HUES64 (cell line): ENCODE results near the gene KIF6.
"Not testable (repeated sequence)": the region's sequence is repeated elsewhere in the genome, so short reads cannot be mapped to it uniquely, and the experiment has no call there.

Source experiments
- H3K27ac ChIP-seq: 2 replicates; pipeline ENCODE4 v1.7.0; 2013; ENCODE audit warnings: low read depth, low read length, inconsistent platforms
- H3K27me3 ChIP-seq: 2 replicates; pipeline ENCODE4 v1.6.1; 2013; ENCODE audit warnings: mild to moderate bottlenecking, low read length; ENCODE audit not compliant: insufficient read depth
- H3K36me3 ChIP-seq: 2 replicates; pipeline ENCODE4 v1.6.1; 2013; ENCODE audit warnings: mild to moderate bottlenecking, low read length; ENCODE audit not compliant: insufficient read depth
- H3K4me1 ChIP-seq: 2 replicates; pipeline ENCODE4 v1.6.1; 2013; ENCODE audit warnings: mild to moderate bottlenecking, low read length, moderate library complexity; ENCODE audit not compliant: insufficient read depth
- H3K4me3 ChIP-seq: 2 replicates; pipeline ENCODE4 v1.5.1; 2013; ENCODE audit warnings: mild to moderate bottlenecking, low read length, moderate library complexity
- H3K9ac ChIP-seq: 2 replicates; pipeline ENCODE4 v1.6.1; 2013; ENCODE audit warnings: mild to moderate bottlenecking, low read depth, low read length
- H3K9me3 ChIP-seq: 2 replicates; pipeline ENCODE4 v1.6.1; 2013; ENCODE audit warnings: low read depth, low read length; ENCODE audit not compliant: insufficient read depth
- WGBS: fragments of 150-250, 120-280 bp; methylation state at CpG from one replicate; pipeline ENCODE4 v1.1.7; 2013; ENCODE audit warnings: missing lambda C conversion rate; 5-methylcytosine and 5-hydroxymethylcytosine counted together

KIF6 gene

DNA sequence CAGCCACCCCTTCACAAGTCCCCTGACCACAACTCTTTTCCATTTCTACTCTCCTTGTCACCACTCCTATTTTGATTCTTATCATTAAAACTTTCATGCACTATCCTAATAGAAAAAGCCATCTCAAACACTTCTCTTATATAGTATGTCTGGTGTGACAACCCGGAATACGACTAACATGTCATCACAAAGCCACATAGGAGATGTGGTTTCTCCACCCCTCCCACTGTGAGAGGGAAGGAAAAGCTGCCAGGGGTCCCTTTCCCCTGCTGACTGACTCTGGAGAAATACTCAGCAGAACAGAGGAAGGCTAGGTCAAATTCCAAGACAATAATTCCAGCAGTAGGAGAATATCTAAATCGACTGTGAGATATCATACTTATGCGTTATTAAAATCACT is 209.7 kb downstream of the KIF6 start:
- Histone ChIP-seq H3K4me3 (no peak overlapping the region), H3K9ac (no peak overlapping the region), H3K36me3 (no peaks in the 10 kb centered on the region), H3K9me3 (no peaks in the 10 kb centered on the region), H3K4me1 (no peaks in the 10 kb centered on the region), H3K27ac (no peak overlapping the region), H3K27me3 (no peaks in the 10 kb centered on the region)
- WGBS = 97% methylated on average over 4 of the region's 4 CpGs

DNA sequence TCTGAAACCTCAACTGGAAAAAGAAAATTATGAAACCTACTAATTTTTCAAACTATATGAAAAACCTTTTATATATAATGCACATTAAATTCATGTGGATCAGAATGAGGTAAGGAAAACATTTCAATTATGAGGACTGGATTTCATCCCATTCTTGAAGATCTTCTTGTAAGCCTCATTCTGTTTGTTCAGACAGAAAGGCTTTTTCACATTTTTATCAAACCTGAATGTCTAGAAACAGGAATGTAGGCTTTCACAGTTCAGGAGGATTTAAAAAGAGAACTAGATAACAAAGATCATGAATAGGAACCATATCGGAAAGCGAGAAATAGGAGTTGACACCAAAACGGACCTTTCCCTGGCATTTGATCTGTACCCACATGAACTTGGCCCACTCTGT is 210.2 kb downstream of the KIF6 start:
- Histone ChIP-seq H3K27me3 (no peaks in the 10 kb centered on the region), H3K4me1 (no peaks in the 10 kb centered on the region), H3K4me3 (no peak overlapping the region), H3K36me3 (no peaks in the 10 kb centered on the region), H3K27ac (no peak overlapping the region), H3K9ac (no peak overlapping the region), H3K9me3 (no peaks in the 10 kb centered on the region)
- WGBS = 91% methylated on average over 3 of the region's 3 CpGs

- H3K4me3 ChIP-seq, H3K36me3 ChIP-seq, H3K27me3 ChIP-seq, H3K9me3 ChIP-seq, H3K9ac ChIP-seq, H3K27ac ChIP-seq, H3K4me1 ChIP-seq: not testable (repeated sequence)
- WGBS = 99% methylated on average over 4 of the region's 5 CpGs
These were observed 215.4 kb downstream of the KIF6 start for GRCh38 chr6:39509831-39510230.

DNA sequence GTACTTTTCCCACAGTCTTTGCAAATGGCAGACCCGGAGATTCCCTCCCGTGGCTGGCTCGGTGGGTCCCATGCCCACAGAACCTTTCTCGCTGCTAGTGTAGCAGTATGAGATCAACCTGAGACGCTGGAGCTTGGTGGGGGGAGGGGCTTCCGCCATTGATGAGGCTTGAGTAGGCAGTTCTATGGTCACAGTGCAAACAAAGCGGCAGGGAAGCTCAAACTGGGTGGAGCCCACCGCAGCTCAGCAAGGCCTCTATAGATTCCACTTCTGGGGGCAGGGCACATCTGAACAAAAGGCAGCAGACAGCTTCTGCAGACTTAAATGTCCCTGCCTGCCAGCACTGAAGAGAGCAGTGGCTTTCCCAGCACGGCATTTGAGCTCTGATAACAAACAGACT is 216.7 kb downstream of the KIF6 start:
- no peaks in the 10 kb centered on the region for H3K4me1 ChIP-seq
- no peak overlapping the region for H3K27ac ChIP-seq
- no peak overlapping the region for H3K9ac ChIP-seq
- H3K4me3 ChIP-seq = no peak overlapping the region
- WGBS = 73% methylated on average over 9 of the region's 9 CpGs
- no peaks in the 10 kb centered on the region for H3K27me3 ChIP-seq
- H3K9me3 ChIP-seq = peaks cover 5% of the 10 kb centered on the region; the same call in 1 of the 2 replicates
- no peaks in the 10 kb centered on the region for H3K36me3 ChIP-seq

- Histone ChIP-seq H3K36me3 (no peaks in the 10 kb centered on the region), H3K27me3 (no peaks in the 10 kb centered on the region), H3K27ac (no peak overlapping the region), H3K9ac (no peak overlapping the region), H3K4me1 (no peaks in the 10 kb centered on the region), H3K4me3 (no peak overlapping the region), H3K9me3 (peaks cover 10% of the 10 kb centered on the region)
- WGBS = 96% methylated on average over 3 of the region's 3 CpGs
These were observed 217.7 kb downstream of the KIF6 start for GRCh38 chr6:39507331-39507998.

DNA sequence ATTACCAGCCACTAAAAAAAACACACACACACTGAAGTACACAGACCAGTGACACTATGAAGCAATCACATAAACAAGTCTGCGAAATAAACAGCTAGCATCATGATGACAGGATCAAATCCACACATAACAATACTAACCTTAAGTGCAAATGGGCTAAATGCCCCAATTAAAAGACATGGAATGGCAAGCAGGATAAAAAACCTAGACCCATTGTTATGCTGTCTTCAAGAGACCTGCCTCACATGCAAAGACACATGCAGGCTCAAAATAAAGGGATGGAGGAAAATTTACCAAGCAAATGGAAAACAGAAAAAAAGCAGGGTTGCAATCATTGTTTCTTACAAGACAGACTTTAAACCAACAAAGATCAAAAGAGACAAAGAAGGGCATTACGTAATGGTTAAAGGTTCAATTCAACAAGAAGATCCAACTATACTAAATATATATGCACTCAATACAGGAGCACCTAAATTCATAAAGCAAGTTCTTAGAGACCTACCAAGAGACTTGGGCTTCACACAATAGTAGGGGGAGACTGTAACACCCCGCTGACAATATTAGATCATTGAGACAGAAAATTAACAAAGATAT is 222.7 kb downstream of the KIF6 start:
- H3K27me3 ChIP-seq, H3K27ac ChIP-seq, H3K4me1 ChIP-seq, H3K4me3 ChIP-seq, H3K36me3 ChIP-seq, H3K9me3 ChIP-seq, H3K9ac ChIP-seq: not testable (repeated sequence)
- WGBS = 92% methylated on average over 3 of the region's 3 CpGs

- H3K27ac ChIP-seq = no peak overlapping the region
- H3K9me3 ChIP-seq = peaks cover 8% of the 10 kb centered on the region
- H3K4me1 ChIP-seq = peaks cover 17% of the 10 kb centered on the region
- no peaks in the 10 kb centered on the region for H3K27me3 ChIP-seq
- H3K36me3 ChIP-seq = no peaks in the 10 kb centered on the region
- H3K9ac ChIP-seq = no peak overlapping the region
- no peak overlapping the region for H3K4me3 ChIP-seq
These were observed 226.2 kb downstream of the KIF6 start for GRCh38 chr6:39499053-39499452.

- Histone ChIP-seq H3K9me3 (peaks cover 8% of the 10 kb centered on the region), H3K27me3 (no peaks in the 10 kb centered on the region), H3K4me1 (peaks cover 17% of the 10 kb centered on the region), H3K4me3 (no peak overlapping the region), H3K36me3 (no peaks in the 10 kb centered on the region), H3K27ac (no peak overlapping the region), H3K9ac (no peak overlapping the region)
- 86% methylated on average over 2 of the region's 2 CpGs for WGBS
These were observed 227.1 kb downstream of the KIF6 start for GRCh38 chr6:39498096-39498495.

DNA sequence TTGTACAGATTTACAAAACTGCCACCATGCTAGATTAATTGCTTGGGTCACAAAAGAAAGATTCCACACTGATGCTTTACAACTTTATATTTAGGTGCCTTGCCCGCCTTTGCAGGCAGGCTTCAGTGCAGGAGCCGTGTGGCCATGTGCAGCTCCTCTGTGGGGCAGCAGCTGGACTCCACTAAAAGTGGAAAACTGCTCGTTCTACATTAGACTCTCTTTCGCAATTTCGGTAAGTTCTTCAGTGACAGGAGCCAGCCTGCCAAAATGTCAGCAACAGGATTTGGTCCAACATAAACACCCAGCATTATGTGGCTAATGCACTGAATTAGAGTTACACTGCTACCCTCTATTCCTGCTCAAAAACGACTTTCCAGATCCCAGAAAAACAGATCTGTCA is 228.3 kb downstream of the KIF6 start:
- Histone ChIP-seq H3K9me3 (no peaks in the 10 kb centered on the region), H3K27ac (no peak overlapping the region), H3K4me1 (peaks cover 17% of the 10 kb centered on the region), H3K9ac (no peak overlapping the region), H3K4me3 (no peak overlapping the region), H3K36me3 (no peaks in the 10 kb centered on the region), H3K27me3 (no peaks in the 10 kb centered on the region)
- WGBS = 95% methylated on average over 6 of the region's 6 CpGs

- H3K4me3 ChIP-seq = no peak overlapping the region
- no peak overlapping the region for H3K27ac ChIP-seq
- no peaks in the 10 kb centered on the region for H3K36me3 ChIP-seq
- H3K9ac ChIP-seq = no peak overlapping the region
- H3K4me1 ChIP-seq = peaks cover 17% of the 10 kb centered on the region
- WGBS = no CpG with 5 or more reads among the region's 2 CpGs
- H3K9me3 ChIP-seq = no peaks in the 10 kb centered on the region
- H3K27me3 ChIP-seq = no peaks in the 10 kb centered on the region
These were observed 228.8 kb downstream of the KIF6 start for GRCh38 chr6:39496456-39496855.

DNA sequence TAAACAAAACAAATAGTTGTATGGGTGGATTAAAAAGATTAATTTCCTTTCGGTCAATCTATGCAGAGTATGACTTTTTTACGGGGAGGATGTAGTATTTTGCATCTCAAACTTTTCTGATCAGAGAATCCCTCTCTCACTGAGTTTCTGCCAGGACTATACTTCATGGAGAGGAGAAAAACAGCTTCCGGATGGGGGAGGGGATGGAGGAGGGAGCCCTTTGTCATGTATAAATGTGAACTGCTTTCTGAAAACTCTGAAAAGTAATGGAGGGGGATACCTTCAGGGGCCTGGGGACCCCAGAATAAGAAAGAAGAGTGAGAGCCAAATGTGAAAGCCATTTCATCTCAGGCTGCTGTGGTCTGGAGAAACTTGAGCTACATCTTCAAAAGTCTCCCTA is 229.6 kb downstream of the KIF6 start:
- no peak overlapping the region for H3K4me3 ChIP-seq
- H3K9me3 ChIP-seq = 0 out of 2 replicates have a peak, but pooled peaks cover 2% of the 10 kb centered on the region
- 60% methylated on average over 3 of the region's 3 CpGs for WGBS
- H3K27me3 ChIP-seq = no peaks in the 10 kb centered on the region
- H3K36me3 ChIP-seq = no peaks in the 10 kb centered on the region
- H3K4me1 ChIP-seq = peaks cover 17% of the 10 kb centered on the region
- no peak overlapping the region for H3K27ac ChIP-seq
- no peak overlapping the region for H3K9ac ChIP-seq

DNA sequence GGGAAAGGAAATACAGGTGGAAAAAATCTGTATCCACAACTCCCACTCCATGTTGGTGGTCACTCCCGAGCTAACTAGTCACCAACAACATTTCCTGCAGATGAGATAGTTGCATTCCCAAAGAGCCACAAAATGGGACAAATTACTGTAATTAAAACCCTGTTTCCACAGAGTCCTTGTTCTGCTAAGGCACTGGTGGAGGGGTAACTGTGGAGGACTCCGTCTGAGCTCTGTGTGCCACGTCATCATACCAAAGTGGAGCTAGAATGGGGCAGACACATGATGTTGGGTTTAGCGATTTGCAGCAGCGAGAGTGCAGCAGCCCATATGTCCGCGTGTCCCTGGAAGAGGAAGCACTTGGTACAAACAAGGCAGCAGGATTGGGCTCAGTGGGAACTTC is 230.2 kb downstream of the KIF6 start:
- WGBS = 93% methylated on average over 7 of the region's 7 CpGs
- peak overlapping the region; percentile 62; the same call in 1 of the 2 replicates for H3K27ac ChIP-seq

More for the DNA sequence above, 230.2 kb downstream of the KIF6 start:
- 0 out of 2 replicates have a peak, but pooled peaks cover 2% of the 10 kb centered on the region for H3K9me3 ChIP-seq
- no peaks in the 10 kb centered on the region for H3K27me3 ChIP-seq
- no peak overlapping the region for H3K4me3 ChIP-seq
- no peaks in the 10 kb centered on the region for H3K36me3 ChIP-seq
- peak overlapping the region; percentile 14; the same call in 1 of the 2 replicates for H3K9ac ChIP-seq
- peaks cover 17% of the 10 kb centered on the region for H3K4me1 ChIP-seq
